HG03039 (cell line): ENCODE results near the gene SSMEM1.
"Not testable (repeated sequence)": the region's sequence is repeated elsewhere in the genome, so short reads cannot be mapped to it uniquely, and the experiment has no call there.

Experiments used
- ATAC-seq: cut with Tn5 transposase; IDR thresholded peaks from one replicate; pipeline ENCODE4 v1.9.1; 2021; ENCODE audit warnings: mild to moderate bottlenecking, moderate library complexity; ENCODE audit not compliant: unreplicated experiment

SSMEM1 gene, protein sequence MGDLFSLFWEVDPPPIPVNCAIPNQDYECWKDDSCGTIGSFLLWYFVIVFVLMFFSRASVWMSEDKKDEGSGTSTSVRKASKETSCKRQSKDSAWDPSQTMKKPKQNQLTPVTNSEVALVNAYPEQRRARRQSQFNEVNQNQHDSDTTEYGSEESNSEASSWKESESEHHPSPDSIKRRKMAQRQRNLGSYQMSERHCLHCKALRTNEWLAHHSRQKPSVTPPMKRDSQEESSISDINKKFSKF

DNA sequence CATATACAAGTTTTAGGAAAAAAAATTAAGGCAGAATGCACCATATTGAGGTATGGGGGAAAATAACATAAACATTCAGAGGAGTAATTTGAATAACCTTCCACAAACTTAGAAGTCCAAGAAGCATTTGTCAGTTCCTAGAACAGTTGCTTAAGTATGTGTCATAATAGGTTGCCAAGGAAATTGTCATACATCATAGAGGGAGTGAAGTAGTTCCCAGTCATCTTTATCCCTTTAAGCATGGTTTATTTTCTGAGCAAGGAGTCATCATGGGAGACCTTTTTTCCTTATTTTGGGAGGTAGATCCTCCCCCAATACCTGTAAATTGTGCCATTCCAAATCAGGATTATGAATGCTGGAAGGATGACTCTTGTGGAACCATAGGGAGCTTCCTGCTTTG lies at the start of gene SSMEM1:
TSS of gene SSMEM1 (plus strand) at position 219 of the 400 bp plus-strand sequence. CDS start at position 270, 51 bp downstream.
- ATAC-seq: no peak

DNA sequence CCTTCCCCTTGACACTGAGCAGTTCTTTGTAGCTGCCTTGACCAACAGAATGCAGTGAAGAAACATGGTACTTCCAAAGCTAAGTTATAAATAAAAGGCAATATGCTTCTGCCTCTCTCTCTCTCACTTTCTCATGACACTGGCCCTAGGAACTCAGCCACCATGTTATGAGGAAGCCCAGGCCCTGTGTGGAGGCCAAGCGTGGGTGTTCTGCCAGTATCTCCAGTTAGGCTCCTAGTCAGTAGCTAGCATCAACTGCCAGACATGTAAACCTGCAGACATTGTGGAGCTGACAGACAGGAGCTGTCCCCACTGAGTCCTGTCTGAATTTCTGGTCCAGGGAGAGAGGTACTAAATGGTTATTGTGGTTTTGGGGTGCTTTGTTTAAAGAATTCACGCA lies 47.6 kb upstream of the SSMEM1 start:
- ATAC-seq: no peak

DNA sequence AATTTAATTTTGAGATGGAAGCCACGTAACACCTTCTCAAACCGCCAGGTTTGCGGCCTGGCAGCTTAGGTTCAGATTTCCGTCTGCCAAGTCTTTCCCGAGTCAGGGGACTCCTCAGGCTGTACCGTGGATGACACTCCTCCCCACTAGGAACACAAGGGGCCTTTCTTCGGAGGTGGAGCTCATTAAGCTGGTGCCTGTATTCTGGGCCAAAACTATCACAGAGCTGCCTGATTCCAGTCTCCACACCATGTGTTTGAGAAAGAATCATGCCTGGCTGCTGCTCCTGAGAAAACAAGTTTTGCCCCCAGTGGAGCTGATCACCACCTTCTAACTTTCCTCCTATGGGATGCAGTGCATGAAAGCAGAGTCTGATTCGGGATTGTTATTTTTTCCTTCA lies 47.2 kb upstream of the SSMEM1 start:
- no peak for ATAC-seq

DNA sequence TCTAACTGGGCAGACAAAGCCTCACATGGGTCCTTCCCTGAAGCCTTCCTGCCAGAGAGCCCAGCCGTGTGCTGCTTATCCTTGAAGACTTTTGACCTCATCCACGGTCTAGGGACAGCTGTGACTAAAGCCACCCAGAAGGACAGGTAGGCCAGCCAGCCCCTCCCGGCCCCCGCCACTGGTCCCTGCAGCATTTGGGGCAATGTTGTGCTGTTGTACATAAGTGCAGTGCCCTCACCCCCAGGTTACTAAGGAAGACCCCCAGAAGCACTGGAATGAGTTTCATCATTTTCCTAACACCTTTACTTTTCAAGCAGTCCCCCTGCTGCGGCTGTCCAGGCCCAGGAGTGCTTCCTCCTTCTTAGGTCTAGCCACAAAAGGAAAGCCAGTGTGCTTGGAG lies 45.5 kb upstream of the SSMEM1 start:
- no peak for ATAC-seq

DNA sequence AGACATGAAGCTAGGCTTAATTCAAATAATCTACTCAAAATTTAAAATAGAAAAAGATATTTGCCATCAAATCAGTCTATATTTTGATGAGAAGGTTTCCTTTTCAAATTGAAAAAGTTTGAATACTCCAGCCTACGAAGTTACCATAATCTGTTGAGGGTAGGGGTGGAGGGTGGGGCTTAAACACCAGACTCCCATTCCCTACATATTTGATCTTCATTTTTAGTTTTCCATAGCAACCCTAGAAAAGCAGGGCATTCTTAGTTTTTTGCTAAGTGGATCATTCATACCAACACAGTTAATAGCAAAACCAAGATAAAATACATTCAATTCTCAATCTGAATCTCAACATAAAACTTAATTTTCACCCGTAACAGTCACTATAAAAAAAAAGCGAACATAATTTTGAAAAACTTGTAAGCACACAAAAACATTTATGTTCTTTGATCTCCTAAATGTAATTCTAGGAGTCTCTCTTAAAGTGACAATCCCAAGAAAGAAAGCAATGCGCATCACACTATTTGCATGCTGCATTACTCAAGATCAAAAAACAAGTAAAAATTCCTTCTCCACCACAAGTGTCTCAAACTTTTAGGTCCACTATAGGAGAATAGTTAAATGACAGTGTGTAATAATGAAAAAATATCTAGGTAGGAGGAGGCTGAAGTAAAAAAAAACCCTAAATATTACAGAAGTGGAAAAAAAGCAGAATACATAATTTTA lies 33.3 kb upstream of the SSMEM1 start:
- no peak for ATAC-seq

DNA sequence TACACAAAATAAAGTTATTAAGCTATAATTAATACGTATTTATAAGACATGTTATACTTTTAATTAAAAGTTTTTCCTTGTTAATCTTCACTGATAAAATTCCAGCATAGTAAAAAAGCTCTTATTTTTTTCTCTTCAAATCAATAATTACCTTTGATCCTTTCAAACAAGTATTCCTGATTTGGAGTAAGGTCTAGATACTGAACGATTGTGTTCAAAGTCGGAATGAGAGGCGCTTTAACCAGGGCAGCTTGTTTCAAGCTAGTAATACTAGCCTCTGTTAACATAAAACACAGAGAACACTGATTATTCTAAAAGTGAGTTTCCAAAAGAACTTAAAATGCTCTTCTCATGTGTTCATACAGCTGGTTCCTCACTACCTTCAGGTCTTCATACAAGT lies 29.4 kb upstream of the SSMEM1 start:
- ATAC-seq: no peak

DNA sequence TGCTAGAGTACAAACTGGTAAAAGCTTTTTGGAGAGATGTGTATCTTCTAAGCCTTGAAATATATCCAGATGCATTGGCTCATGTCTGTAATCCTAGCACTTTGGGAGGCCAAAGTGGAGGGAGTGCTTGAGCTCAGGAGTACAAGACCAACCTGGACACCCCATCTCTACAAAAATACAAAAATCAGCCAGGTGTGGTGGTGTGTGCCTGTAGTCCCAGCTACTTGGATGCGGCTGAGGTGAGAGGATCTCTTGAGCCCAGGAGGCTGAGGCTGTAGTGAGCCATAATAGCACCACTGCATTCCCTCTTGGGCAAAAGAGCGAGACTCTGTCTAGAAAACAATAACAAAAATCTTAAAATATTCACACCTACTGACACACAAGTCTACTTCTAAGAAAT lies 28.0 kb upstream of the SSMEM1 start:
- ATAC-seq: no peak

DNA sequence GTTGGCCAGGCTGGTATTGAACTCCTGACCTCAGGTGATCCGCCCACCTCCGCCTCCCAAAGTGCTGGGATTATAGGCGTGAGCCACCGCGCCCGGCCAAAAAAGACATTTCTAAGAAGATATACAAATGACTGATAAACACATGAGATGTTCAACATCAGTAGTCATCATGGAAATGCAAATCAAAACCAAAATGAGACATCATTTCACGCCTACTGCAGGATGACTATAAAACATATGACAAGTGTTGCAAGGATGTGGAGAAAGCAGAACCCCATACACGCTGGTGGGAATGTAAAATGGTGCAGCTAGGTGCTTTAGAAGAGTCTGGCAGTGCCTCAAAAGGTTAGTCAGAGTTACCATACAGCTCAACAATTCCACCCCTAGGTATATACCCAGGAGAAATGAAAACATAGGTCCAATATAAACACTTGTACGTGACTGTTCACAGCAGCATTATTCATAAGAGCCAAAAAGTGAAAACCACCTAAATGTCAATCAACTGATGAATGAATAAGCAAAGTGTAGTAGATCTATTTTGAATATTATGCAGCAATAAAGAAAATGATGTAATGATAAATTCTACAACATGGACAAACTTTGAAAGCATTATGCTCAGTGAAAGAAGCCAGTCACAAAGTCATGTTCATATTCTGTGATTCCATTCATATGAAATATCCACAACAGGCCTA lies 26.9 kb upstream of the SSMEM1 start:
- no peak for ATAC-seq

DNA sequence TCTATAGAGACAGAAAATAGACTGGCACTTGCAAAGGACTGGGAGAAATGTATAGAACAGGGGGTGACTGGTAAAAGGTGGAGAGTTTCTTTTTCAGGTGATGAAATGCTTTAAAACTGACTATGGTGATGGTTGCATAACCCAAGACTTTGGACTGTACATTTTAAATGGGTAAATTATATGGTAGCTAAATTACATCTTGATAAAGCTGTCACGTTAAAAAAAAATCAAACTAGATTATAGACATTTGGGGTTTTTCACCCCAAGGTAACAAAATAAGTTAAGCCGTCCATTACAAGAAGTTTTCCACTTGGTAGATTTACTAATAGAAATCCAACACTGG lies 26.4 kb upstream of the SSMEM1 start:
- ATAC-seq: no peak

DNA sequence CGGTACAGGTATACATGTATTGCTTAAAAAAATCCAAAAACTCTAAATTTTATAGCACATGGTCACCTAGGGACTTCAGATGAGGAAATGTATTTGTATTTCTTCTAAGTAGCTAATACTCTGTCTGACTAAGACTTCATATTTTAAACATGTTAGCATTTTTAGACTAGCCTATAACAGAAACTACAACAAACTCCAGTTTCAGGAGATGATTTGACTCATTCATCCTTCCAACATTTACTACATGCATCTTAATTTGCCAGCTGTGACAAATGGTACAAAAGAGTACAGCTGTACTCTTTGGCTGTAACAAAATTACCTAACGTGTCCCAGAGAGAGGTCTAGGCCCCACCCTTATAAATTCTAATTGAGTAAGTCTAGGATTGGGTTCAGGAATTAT lies 24.7 kb upstream of the SSMEM1 start:
- ATAC-seq: peak; percentile 78

DNA sequence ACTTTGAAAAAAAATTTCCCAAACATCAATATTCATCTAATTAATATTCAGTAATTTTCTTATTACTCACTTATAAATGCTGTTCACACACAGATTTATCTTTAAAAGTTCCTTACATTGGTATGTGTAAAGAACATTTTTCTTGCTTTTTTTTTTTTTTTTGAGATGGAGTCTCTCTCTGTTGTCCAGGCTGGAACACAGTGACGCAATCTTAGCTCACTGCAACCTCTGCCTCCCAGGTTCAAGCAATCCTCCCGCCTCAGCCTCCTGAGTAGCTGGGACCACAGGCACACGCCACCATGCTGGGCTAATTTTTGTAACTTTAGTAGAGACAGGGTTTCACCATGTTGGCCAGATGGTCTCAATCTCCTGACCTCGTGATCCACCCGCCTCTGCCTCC lies 23.3 kb upstream of the SSMEM1 start:
- not testable (repeated sequence) for ATAC-seq

DNA sequence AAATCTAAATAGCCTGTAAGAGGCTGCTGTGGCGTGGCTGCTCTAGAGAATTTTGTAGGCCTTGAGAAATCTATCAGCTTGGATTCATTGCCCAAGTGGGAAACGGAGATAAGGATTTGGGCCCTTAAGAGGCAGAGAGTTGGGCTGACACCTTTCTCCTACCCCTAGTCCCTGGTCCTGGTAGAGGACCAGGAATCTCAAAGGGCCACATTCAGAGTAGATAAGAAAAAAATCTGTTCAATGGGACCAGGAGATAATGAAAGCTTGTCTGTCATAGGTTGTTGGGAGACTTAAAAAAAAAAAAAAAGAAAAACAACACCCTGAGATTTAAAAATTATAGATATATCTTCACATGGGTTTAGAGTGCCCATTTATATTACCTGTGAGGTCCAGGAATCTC lies 20.3 kb upstream of the SSMEM1 start:
- ATAC-seq: no peak

DNA sequence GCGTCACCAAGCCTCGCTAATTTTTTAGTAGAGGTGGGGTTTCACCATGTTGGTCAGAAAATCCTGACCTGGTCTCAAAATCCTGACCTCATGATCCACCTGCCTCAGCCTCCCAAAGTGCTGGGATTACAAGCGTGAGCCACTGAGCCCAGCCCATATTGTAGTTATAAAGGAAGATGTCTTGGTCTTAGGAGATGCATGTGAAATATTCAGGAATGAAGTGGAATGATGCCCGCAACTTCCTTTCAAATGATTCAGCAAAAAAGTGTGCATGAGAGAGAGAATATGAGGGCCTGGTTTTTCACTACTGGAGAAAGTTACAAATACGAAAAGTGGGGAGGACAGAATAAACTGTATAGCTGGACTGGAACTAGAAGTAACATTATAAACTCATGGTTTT lies 18.3 kb upstream of the SSMEM1 start:
- no peak for ATAC-seq

DNA sequence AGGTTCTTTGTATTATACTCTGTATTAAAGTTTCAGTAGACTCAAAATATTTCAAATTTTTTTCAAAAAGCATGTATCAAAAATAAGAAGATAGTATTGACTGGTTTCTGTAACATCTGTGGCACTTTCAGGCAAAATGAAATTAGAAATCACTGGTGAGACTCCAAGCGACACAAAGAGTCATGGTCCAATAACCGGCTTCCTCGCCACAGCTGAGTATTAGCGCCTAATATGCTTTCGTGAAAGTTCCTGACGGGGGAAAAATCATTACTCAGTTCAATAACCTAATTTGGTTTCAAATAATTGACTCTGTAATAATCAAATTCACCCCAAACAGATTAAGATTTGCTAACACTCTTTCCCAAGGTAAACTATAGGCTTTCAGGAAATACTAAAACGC lies 15.9 kb upstream of the SSMEM1 start:
- no peak for ATAC-seq

DNA sequence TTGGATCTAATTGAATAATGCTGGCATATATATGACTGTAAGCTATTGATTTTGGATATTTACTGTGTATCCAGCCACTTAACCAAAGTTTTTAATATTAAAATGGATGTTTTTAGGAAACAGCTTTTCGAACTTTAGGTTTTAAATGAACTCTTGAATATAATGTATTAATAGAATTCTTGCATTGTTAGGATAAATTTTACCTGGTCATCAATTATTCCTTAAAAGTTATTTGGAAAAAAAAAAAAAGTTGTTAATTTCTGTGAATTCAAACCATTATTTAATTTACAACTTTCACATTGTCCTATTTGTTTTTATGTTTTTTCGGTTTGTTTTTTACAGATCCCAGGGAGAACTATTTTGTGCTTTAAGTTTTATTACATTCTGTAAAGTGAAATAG lies 12.3 kb upstream of the SSMEM1 start:
- no peak for ATAC-seq

DNA sequence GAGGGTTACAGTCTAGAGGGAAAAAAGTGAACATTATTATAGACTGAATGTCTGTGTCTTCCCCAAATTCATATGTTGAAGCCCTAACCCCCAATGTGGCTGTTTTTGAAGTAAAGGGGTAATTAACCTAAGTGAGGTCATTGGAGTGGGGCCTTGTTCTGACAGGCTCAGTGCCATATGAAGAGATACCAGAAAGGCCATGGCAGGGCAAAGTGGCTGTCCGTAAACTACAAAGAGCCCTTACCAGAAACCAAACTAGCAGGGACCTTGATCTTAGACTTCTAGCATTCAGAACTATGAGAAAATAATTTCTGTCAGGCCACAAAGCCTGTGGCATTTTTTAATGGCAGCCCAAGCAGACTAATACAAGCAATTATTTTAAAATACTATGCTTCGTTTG lies 11.2 kb upstream of the SSMEM1 start:
- no peak for ATAC-seq

DNA sequence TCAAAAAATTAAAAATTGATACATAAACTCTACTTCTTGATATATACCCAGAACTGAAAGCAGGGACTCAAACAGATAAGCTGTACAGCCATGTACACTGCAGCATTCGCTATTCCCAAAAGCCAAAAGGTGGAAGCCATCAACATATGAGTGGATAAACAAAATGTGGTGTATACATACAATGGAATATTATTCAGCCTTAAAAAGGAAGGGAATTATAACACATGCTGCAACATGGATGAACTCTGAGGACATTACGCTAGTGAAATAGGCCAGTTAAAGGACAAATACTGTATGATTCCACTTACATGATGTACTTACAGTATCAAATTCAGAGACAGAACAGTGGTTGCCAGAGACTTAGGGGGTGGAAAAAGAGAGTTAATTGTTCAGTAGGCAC lies 10.6 kb upstream of the SSMEM1 start:
- ATAC-seq: no peak

DNA sequence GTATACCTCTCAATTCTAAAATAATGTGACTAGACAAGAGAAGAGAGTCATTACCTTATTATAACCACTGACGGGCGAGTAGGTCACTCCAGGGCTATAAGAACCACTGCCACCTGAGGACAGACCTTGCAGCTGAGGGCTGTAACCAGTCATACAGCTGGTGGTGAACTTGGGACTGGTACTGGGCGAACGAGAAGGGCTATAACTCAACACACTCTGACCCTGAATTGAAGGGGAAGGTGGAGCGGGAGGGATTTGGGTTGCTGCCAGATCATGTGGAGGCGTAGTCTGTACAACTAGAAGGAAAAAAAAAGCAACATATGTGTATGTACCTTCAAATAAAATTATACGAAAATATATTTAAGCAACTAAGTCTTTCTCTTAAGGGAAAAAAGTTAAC lies 5.9 kb upstream of the SSMEM1 start:
- no peak for ATAC-seq

DNA sequence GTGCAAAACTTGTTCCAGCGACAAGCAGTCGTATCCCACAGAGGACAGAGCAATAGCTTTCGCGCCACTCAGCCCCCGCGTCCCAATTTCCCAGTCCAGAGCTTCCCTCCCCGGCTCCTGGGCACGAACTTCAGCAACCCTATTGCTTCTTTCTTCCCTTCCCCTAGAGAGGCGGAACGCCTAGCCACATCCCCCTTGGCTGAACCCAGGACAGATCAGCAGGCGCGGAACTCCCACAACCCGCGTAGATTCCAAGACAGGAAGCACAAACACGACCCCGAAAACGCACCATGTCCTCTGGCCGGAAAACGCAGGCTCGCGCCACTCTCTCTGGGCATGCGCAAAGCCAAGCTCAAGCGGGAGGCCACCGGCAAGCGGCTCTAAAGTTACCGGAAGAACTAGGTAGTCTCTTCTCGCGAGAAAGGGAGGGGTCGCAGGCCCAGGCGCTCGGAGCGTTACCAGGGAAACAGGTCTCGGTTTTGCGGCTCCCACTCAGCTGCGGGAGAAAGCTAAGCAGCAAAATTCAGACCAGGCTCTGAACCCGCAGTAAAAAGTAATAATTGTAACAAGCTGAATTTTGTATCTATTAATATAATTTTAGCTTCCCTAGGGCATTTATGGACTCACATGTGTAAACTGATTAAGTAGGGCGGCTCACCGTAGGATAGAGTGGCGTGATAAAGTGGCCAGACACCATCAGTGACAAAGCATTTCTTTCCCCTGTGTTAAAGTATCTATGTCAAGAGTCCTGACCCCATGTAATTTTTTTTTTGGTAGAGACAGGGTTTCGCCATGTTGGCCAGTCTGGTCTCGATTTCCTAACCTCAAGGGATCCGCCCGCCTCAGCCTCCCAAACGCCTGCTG lies 2.3 kb upstream of the SSMEM1 start, which contains the start of gene TMEM209:
TSS of gene TMEM209 (minus strand) at position 323 of the 864 bp plus-strand sequence. CDS start at position 292, 31 bp downstream.
- ATAC-seq: peak; percentile 89

DNA sequence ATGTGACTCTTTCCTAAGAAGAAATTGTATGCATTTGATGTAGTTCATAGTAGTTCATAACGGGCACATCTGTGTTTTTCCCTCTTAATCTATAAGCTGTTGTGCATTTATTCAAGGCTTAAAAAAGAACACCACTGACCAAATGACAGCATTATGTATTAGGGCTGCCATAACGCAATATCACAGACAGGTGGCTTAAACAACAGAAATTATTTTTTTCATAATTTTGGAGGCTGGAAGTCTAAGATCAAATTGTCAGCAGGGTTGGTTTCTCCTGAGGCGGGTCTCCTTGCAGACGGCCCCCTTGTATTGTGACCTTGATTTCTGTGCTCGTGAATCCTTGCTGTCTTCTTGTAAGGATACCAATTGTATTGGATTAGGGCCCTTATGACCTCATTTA lies 627 bp upstream of the SSMEM1 start:
- no peak for ATAC-seq

DNA sequence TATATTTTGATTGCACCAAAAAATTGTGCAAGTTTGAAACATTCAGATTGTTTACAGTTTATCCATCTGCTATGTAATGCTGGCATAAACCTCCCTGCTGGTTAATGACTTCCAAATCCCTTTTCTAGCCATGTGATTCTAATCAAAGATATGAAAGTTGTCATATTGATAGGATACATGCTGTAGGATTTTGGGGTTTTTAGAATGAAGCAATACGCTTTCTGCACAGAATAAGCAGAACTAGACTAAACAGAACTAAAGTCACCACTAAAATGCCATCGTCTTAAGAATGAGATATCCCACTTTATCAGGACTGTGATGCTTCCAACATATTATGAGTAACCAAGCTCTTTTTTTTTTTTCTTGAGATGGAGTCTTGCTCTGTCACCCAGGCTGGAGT lies 856 bp downstream of the SSMEM1 start:
- no peak for ATAC-seq
